Uterus (tissue), 2 donors: Measurements from ENCODE around the gene FCHSD2.

ENCODE experiments used
- CTCF ChIP-seq, 4 experiments: fragments of 200-600 bp in 2 of 4; fragments of 450-650 bp in 2 of 4; sonication (generic) in 2 of 4; IDR thresholded peaks; one replicate each; pipeline ENCODE4 v1.5.1; 2016 to 2019; ENCODE audit warnings: antibody characterized with exemption in 4 of 4, mild to moderate bottlenecking in 2 of 4, moderate library complexity in 1 of 4
- POLR2A ChIP-seq, 2 donors: fragments of 450-650 bp; IDR thresholded peaks; one replicate each; pipeline ENCODE4 v1.6.1; 2016; ENCODE audit warnings: antibody characterized with exemption in 2 of 2, mild to moderate bottlenecking in 1 of 2, moderate library complexity in 1 of 2

- TF ChIP-seq CTCF (IDR thresholded peaks at IDR 0.05) (no peak), POLR2A (IDR thresholded peaks at IDR 0.05) (no peak)
These were observed 82.2 kb downstream of the FCHSD2 start for GRCh38 chr11:73059915-73060314.
